ENCODE results near the gene FOXP1. TPM values are rescaled to one million over a fixed set of nuclear protein-coding genes. Genes with fewer than 3 reads are reported as not detected.

Gene FOXP1
- total RNA-seq, 2 donors from 2014 or later, result 59.7 to 65.4 TPM

GRCh38 chr3:71566776-71567175, 16.8 kb downstream of the FOXP1 start:
- Mint-ChIP-seq H3K27me3 (no peaks in the 10 kb centered on the region), H3K36me3 (no peaks in the 10 kb centered on the region), H3K9me3 (no peaks in the 10 kb centered on the region), H3K4me3 (no peak overlapping the region), H3K27ac (no peak overlapping the region), H3K4me1 (ENCODE audit: low read depth in 2 of 2) (peaks cover 4% of the 10 kb centered on the region in 2 donors)
- DNase-seq (ENCODE audit: low spot score) (no peak), ATAC-seq (no peak)

GRCh38 chr3:71565976-71566375, 17.6 kb downstream of the FOXP1 start:
- peaks cover 4% of the 10 kb centered on the region in 2 donors for H3K4me1 Mint-ChIP-seq (ENCODE audit: low read depth in 2 of 2)
- no peaks in the 10 kb centered on the region for H3K9me3 Mint-ChIP-seq
- no peak overlapping the region for H3K4me3 Mint-ChIP-seq
- no peaks in the 10 kb centered on the region for H3K27me3 Mint-ChIP-seq
- no peak overlapping the region for H3K27ac Mint-ChIP-seq
- DNase-seq (ENCODE audit: low spot score) (no peak), ATAC-seq (no peak)
- H3K36me3 Mint-ChIP-seq, result no peaks in the 10 kb centered on the region

DNA sequence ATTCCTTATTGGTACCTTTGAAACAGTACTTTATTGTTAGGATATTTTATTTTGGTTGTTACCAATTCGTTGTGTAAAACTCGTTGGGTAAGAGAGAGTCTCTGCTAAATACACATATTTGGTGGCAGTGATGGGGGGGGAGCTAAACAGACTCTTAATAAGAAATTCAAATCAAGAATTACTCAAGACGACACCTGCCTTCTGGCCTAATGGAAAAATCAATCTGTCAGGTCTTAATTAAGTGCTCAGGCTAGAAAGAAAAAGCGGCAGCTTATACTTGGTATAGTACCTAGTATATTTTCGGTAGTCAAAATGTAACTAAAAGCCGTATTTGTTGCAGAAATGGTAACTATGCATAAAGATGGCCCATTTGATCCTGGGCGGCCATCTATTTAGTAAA, 18.2 kb downstream of the FOXP1 start:
- Mint-ChIP-seq H3K4me3 (no peak overlapping the region), H3K36me3 (no peaks in the 10 kb centered on the region), H3K4me1 (ENCODE audit: low read depth in 2 of 2) (peaks cover 4% of the 10 kb centered on the region in 2 donors), H3K9me3 (no peaks in the 10 kb centered on the region), H3K27ac (peak overlapping the region in 1 of 2 donors; percentile 66), H3K27me3 (no peaks in the 10 kb centered on the region)
- no peak for ATAC-seq
- no peak for DNase-seq (ENCODE audit: low spot score)

- H3K4me1 Mint-ChIP-seq (ENCODE audit: low read depth in 2 of 2), result peaks cover 4% of the 10 kb centered on the region in 2 donors
- H3K4me3 Mint-ChIP-seq, result no peak overlapping the region
- H3K9me3 Mint-ChIP-seq, result no peaks in the 10 kb centered on the region
- no peak for DNase-seq (ENCODE audit: low spot score)
- no peaks in the 10 kb centered on the region for H3K36me3 Mint-ChIP-seq
- H3K27ac Mint-ChIP-seq, result peak overlapping the region in 1 of 2 donors; percentile 66
- ATAC-seq, result no peak
- H3K27me3 Mint-ChIP-seq, result no peaks in the 10 kb centered on the region
These were observed 19.2 kb downstream of the FOXP1 start for GRCh38 chr3:71564361-71564760.

DNA sequence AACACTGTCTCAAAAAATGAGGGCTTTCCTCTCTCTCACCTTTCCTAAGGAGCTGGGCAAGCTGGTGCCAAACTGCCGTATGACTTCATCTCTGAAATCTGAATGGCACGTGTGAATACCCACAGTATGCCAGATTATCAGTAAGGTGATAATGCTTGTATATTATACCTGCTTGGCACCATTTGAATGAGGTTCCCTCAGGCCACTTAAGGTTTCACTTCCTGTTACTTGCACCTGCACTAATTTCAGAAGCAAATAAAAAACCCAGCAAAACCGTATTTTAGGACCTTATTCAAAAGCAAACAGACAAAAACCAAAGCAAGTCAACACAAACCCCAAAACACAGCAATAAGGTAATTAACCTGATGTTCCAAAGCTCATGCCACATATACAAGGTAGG, 19.7 kb downstream of the FOXP1 start:
- no peak overlapping the region for H3K27ac Mint-ChIP-seq
- no peaks in the 10 kb centered on the region for H3K9me3 Mint-ChIP-seq
- H3K27me3 Mint-ChIP-seq, result no peaks in the 10 kb centered on the region
- no peak overlapping the region for H3K4me3 Mint-ChIP-seq
- no peak for DNase-seq (ENCODE audit: low spot score)
- no peaks in the 10 kb centered on the region for H3K36me3 Mint-ChIP-seq
- H3K4me1 Mint-ChIP-seq (ENCODE audit: low read depth in 2 of 2), result peaks cover 4% of the 10 kb centered on the region in 2 donors
- ATAC-seq, result no peak

DNA sequence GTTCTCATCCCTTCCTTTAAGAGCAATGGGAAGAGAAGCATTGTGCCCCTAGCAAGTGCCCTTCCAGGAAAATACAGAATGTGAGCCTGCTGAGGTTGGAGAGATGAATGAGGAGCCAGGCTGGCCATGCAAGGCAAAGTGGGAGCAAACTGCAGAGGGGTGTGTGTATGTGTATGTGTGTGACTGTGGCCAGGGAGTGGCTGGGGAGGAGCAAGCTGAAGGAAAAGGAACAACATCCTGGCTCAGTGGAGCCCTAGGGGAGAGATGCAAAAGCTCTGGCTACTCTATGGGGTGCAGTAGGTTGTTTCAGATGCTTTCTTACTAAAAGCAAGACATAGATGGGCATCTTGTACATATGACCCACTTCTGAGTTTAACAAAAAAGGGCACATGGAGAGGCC, 20.6 kb downstream of the FOXP1 start:
- no peaks in the 10 kb centered on the region for H3K36me3 Mint-ChIP-seq

GRCh38 chr3:71560665-71561064, 22.9 kb downstream of the FOXP1 start:
- ATAC-seq, result no peak
- DNase-seq (ENCODE audit: low spot score), result no peak
- no peaks in the 10 kb centered on the region for H3K36me3 Mint-ChIP-seq
- no peaks in the 10 kb centered on the region for H3K27me3 Mint-ChIP-seq
- H3K9me3 Mint-ChIP-seq, result no peaks in the 10 kb centered on the region
- no peak overlapping the region for H3K27ac Mint-ChIP-seq
- H3K4me3 Mint-ChIP-seq, result no peak overlapping the region
- H3K4me1 Mint-ChIP-seq (ENCODE audit: low read depth in 2 of 2), result peaks cover 0 to 4% of the 10 kb centered on the region in 2 donors

More for the DNA sequence above, 20.6 kb downstream of the FOXP1 start:
- Mint-ChIP-seq H3K27me3 (no peaks in the 10 kb centered on the region), H3K27ac (no peak overlapping the region), H3K4me3 (no peak overlapping the region), H3K9me3 (no peaks in the 10 kb centered on the region), H3K4me1 (ENCODE audit: low read depth in 2 of 2) (peaks cover 4% of the 10 kb centered on the region in 2 donors)
- DNase-seq (ENCODE audit: low spot score) (no peak), ATAC-seq (no peak)

- H3K9me3 Mint-ChIP-seq, result no peaks in the 10 kb centered on the region
- DNase-seq (ENCODE audit: low spot score) (no peak), ATAC-seq (no peak)
- H3K27me3 Mint-ChIP-seq, result no peaks in the 10 kb centered on the region
- no peaks in the 10 kb centered on the region for H3K36me3 Mint-ChIP-seq
- no peak overlapping the region for H3K4me3 Mint-ChIP-seq
- peaks cover 0 to 4% of the 10 kb centered on the region in 2 donors for H3K4me1 Mint-ChIP-seq (ENCODE audit: low read depth in 2 of 2)
- H3K27ac Mint-ChIP-seq, result no peak overlapping the region
These were observed 23.9 kb downstream of the FOXP1 start for GRCh38 chr3:71559578-71560162.

GRCh38 chr3:71559021-71559420, 24.5 kb downstream of the FOXP1 start:
- DNase-seq (ENCODE audit: low spot score) (no peak), ATAC-seq (no peak)
- H3K4me3 Mint-ChIP-seq, result no peak overlapping the region
- H3K9me3 Mint-ChIP-seq, result no peaks in the 10 kb centered on the region
- H3K4me1 Mint-ChIP-seq (ENCODE audit: low read depth in 2 of 2), result peaks cover 0 to under 1% of the 10 kb centered on the region in 2 donors
- no peaks in the 10 kb centered on the region for H3K36me3 Mint-ChIP-seq
- no peak overlapping the region for H3K27ac Mint-ChIP-seq
- no peaks in the 10 kb centered on the region for H3K27me3 Mint-ChIP-seq

- Mint-ChIP-seq H3K27me3 (no peaks in the 10 kb centered on the region), H3K4me1 (ENCODE audit: low read depth in 2 of 2) (no peaks in the 10 kb centered on the region), H3K4me3 (no peak overlapping the region), H3K9me3 (no peaks in the 10 kb centered on the region), H3K27ac (no peak overlapping the region), H3K36me3 (no peaks in the 10 kb centered on the region)
- DNase-seq (ENCODE audit: low spot score) (no peak), ATAC-seq (no peak)
These were observed 28.9 kb downstream of the FOXP1 start for GRCh38 chr3:71554649-71555048.

DNA sequence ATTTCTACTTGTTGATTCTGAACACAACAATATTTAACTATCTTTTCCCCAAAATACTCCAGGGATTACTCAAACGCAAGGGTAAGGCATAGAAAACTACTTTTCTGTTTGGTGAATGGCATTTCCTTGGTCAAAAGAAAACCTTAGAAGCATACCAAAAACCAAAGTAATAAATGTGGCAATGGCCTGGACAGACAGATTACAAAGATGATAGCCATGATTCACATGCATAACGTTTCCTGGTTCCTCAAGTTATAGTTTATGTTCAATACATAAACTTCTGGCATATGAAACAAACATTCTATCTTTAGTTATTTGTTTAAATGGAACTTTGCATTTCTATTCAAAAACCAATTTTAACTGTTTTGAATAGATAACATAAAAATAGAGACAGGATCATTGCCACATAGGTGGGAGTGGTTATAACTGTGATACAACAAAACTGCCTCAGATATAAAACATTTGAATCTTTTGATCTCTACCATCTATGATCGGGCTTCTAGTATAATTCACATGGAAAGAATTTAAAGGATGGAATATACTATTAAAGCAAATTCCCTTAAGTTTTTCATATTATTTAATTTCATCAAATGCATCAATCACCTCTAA, 32.1 kb downstream of the FOXP1 start:
- Mint-ChIP-seq H3K27ac (no peak overlapping the region), H3K36me3 (no peaks in the 10 kb centered on the region), H3K4me1 (ENCODE audit: low read depth in 2 of 2) (no peaks in the 10 kb centered on the region), H3K9me3 (no peaks in the 10 kb centered on the region), H3K4me3 (no peak overlapping the region), H3K27me3 (no peaks in the 10 kb centered on the region)
- no peak for DNase-seq (ENCODE audit: low spot score)
- ATAC-seq, result no peak

GRCh38 chr3:71549951-71550350, 33.6 kb downstream of the FOXP1 start:
- ATAC-seq (no peak), DNase-seq (ENCODE audit: low spot score) (no peak)
- Mint-ChIP-seq H3K4me1 (ENCODE audit: low read depth in 2 of 2) (no peaks in the 10 kb centered on the region), H3K27ac (no peak overlapping the region), H3K36me3 (no peaks in the 10 kb centered on the region), H3K9me3 (no peaks in the 10 kb centered on the region), H3K27me3 (no peaks in the 10 kb centered on the region), H3K4me3 (no peak overlapping the region)

DNA sequence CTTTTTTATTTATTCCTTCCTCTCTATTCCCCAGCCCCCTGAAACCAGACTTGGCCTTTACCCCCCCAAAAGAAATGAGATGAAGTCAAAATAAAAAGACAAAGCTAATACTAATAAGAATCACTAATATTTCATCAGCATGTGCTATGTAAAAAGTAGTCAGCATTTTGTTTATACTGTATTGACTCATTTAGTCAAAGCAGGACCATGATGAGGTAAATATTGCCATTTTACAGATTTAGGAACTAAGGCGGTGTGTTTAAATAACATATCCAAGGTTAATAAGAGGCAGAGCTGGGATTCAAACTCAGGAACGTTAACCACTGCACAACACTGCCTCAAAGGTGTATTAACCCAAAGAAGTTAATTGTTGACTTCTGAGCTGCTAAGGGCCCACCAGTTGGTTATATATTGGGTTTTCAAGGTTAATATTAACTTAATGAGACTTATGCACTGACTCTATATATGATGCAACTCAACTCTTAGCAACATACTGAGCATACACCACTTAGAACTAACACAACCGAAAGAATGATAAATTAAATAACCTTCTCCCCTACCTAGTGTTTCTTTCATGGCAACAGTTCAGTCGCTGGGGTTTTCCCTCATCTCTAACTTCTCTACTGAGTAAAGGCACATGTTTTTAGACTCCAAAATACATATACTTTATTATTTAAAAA, 34.7 kb downstream of the FOXP1 start:
- DNase-seq (ENCODE audit: low spot score) (no peak), ATAC-seq (no peak)
- Mint-ChIP-seq H3K27ac (no peak overlapping the region), H3K9me3 (no peaks in the 10 kb centered on the region), H3K4me1 (ENCODE audit: low read depth in 2 of 2) (no peaks in the 10 kb centered on the region), H3K4me3 (no peak overlapping the region), H3K36me3 (no peaks in the 10 kb centered on the region), H3K27me3 (no peaks in the 10 kb centered on the region)

All from natural killer cell treated with Interleukin-12 subunit alpha and Interleukin-12 subunit beta and Interleukin-15 and Interleukin-18, amount 100 ng/mL, for 72 hours (primary cell).